IPS-20b (cell line): ENCODE data around the gene TSHZ1.

Source experiments
- H3K27ac ChIP-seq: one replicate; pipeline ENCODE4 v1.5.1; 2013; ENCODE audit warnings: low read length
- H3K27me3 ChIP-seq: 2 replicates; pipeline ENCODE4 v1.6.1; 2013; ENCODE audit warnings: mild to moderate bottlenecking, low read length, inconsistent platforms; ENCODE audit not compliant: insufficient read depth
- H3K36me3 ChIP-seq: 2 replicates; pipeline ENCODE4 v1.6.1; 2013; ENCODE audit warnings: low read depth, mild to moderate bottlenecking, inconsistent platforms, low read length, moderate library complexity; ENCODE audit not compliant: insufficient read depth
- H3K4me1 ChIP-seq: 2 replicates; pipeline ENCODE4 v1.6.1; 2013; ENCODE audit warnings: mild to moderate bottlenecking, control low read depth, inconsistent platforms, low read length, moderate library complexity; ENCODE audit not compliant: insufficient read depth
- H3K4me3 ChIP-seq: 2 replicates; pipeline ENCODE4 v1.5.1; 2013; ENCODE audit warnings: mild to moderate bottlenecking, low read length, inconsistent platforms
- H3K9ac ChIP-seq: 2 replicates; pipeline ENCODE4 v1.6.1; 2013; ENCODE audit warnings: low read depth, mild to moderate bottlenecking, inconsistent platforms, low read length, moderate library complexity
- H3K9me3 ChIP-seq: 2 replicates; pipeline ENCODE4 v1.6.1; 2013; ENCODE audit warnings: mild to moderate bottlenecking, low read depth, low read length, inconsistent platforms; ENCODE audit not compliant: insufficient read depth

The TSHZ1 gene

GRCh38 chr18:75249175-75249518, 38.5 kb downstream of the TSHZ1 start:
- no peaks in the 10 kb centered on the region for H3K27me3 ChIP-seq
- H3K9me3 ChIP-seq: no peaks in the 10 kb centered on the region
- H3K27ac ChIP-seq: no peak overlapping the region
- no peaks in the 10 kb centered on the region for H3K4me1 ChIP-seq
- H3K9ac ChIP-seq: no peak overlapping the region
- no peaks in the 10 kb centered on the region for H3K36me3 ChIP-seq
- no peak overlapping the region for H3K4me3 ChIP-seq

- no peaks in the 10 kb centered on the region for H3K9me3 ChIP-seq
- H3K27me3 ChIP-seq: no peaks in the 10 kb centered on the region
- H3K27ac ChIP-seq: no peak overlapping the region
- no peak overlapping the region for H3K9ac ChIP-seq
- no peaks in the 10 kb centered on the region for H3K4me1 ChIP-seq
- no peaks in the 10 kb centered on the region for H3K36me3 ChIP-seq
- no peak overlapping the region for H3K4me3 ChIP-seq
Observed at GRCh38 chr18:75249672-75250470, 39.3 kb downstream of the TSHZ1 start.

- Histone ChIP-seq H3K27ac (no peak overlapping the region), H3K4me3 (no peak overlapping the region), H3K4me1 (no peaks in the 10 kb centered on the region), H3K27me3 (no peaks in the 10 kb centered on the region), H3K9ac (no peak overlapping the region), H3K36me3 (no peaks in the 10 kb centered on the region), H3K9me3 (no peaks in the 10 kb centered on the region)
Observed at GRCh38 chr18:75250471-75250821, 39.8 kb downstream of the TSHZ1 start.

- Histone ChIP-seq H3K4me3 (no peak overlapping the region), H3K9me3 (no peaks in the 10 kb centered on the region), H3K4me1 (no peaks in the 10 kb centered on the region), H3K27me3 (no peaks in the 10 kb centered on the region), H3K9ac (no peak overlapping the region), H3K27ac (no peak overlapping the region), H3K36me3 (no peaks in the 10 kb centered on the region)
Observed at GRCh38 chr18:75251466-75251865, 40.9 kb downstream of the TSHZ1 start.

- Histone ChIP-seq H3K9me3 (no peaks in the 10 kb centered on the region), H3K4me3 (no peak overlapping the region), H3K4me1 (no peaks in the 10 kb centered on the region), H3K27ac (no peak overlapping the region), H3K9ac (no peak overlapping the region), H3K36me3 (no peaks in the 10 kb centered on the region), H3K27me3 (no peaks in the 10 kb centered on the region)
Observed at GRCh38 chr18:75252136-75252535, 41.5 kb downstream of the TSHZ1 start.

GRCh38 chr18:75253043-75253442, 42.4 kb downstream of the TSHZ1 start:
- Histone ChIP-seq H3K9ac (no peak overlapping the region), H3K36me3 (no peaks in the 10 kb centered on the region), H3K4me1 (no peaks in the 10 kb centered on the region), H3K4me3 (no peak overlapping the region), H3K27ac (no peak overlapping the region), H3K9me3 (no peaks in the 10 kb centered on the region), H3K27me3 (no peaks in the 10 kb centered on the region)

GRCh38 chr18:75253784-75254183, 43.2 kb downstream of the TSHZ1 start:
- Histone ChIP-seq H3K27me3 (no peaks in the 10 kb centered on the region), H3K4me1 (no peaks in the 10 kb centered on the region), H3K4me3 (no peak overlapping the region), H3K9me3 (no peaks in the 10 kb centered on the region), H3K9ac (no peak overlapping the region), H3K36me3 (no peaks in the 10 kb centered on the region), H3K27ac (no peak overlapping the region)

GRCh38 chr18:75255094-75255493, 44.5 kb downstream of the TSHZ1 start:
- Histone ChIP-seq H3K9ac (no peak overlapping the region), H3K4me3 (no peak overlapping the region), H3K4me1 (no peaks in the 10 kb centered on the region), H3K27me3 (no peaks in the 10 kb centered on the region), H3K36me3 (no peaks in the 10 kb centered on the region), H3K9me3 (no peaks in the 10 kb centered on the region), H3K27ac (no peak overlapping the region)

GRCh38 chr18:75256376-75256775, 45.8 kb downstream of the TSHZ1 start:
- Histone ChIP-seq H3K27me3 (no peaks in the 10 kb centered on the region), H3K4me1 (no peaks in the 10 kb centered on the region), H3K36me3 (no peaks in the 10 kb centered on the region), H3K9me3 (no peaks in the 10 kb centered on the region), H3K27ac (no peak overlapping the region), H3K9ac (no peak overlapping the region), H3K4me3 (no peak overlapping the region)

GRCh38 chr18:75257605-75258004, 47.0 kb downstream of the TSHZ1 start:
- Histone ChIP-seq H3K27me3 (no peaks in the 10 kb centered on the region), H3K9ac (no peak overlapping the region), H3K4me1 (no peaks in the 10 kb centered on the region), H3K4me3 (no peak overlapping the region), H3K36me3 (no peaks in the 10 kb centered on the region), H3K27ac (no peak overlapping the region), H3K9me3 (no peaks in the 10 kb centered on the region)

- Histone ChIP-seq H3K36me3 (no peaks in the 10 kb centered on the region), H3K4me1 (no peaks in the 10 kb centered on the region), H3K9ac (no peak overlapping the region), H3K27ac (no peak overlapping the region), H3K9me3 (no peaks in the 10 kb centered on the region), H3K27me3 (no peaks in the 10 kb centered on the region), H3K4me3 (no peak overlapping the region)
Observed at GRCh38 chr18:75261430-75262223, 51.0 kb downstream of the TSHZ1 start.

GRCh38 chr18:75262511-75262910, 51.9 kb downstream of the TSHZ1 start:
- no peaks in the 10 kb centered on the region for H3K4me1 ChIP-seq
- no peak overlapping the region for H3K27ac ChIP-seq
- H3K9ac ChIP-seq: no peak overlapping the region
- H3K36me3 ChIP-seq: no peaks in the 10 kb centered on the region
- H3K27me3 ChIP-seq: no peaks in the 10 kb centered on the region
- no peak overlapping the region for H3K4me3 ChIP-seq
- H3K9me3 ChIP-seq: no peaks in the 10 kb centered on the region
